ENCODE measurements around the gene RYR1. TPM values are rescaled to one million over a fixed set of nuclear protein-coding genes. Genes with fewer than 3 reads are reported as not detected.
"Not testable (repeated sequence)": the region's sequence is repeated elsewhere in the genome, so short reads cannot be mapped to it uniquely, and the experiment has no call there.

Gene RYR1
- total RNA-seq, 2 experiments from 2014 or later: 2.0 to 3.1 TPM

- no peak for ATAC-seq
- no peak overlapping the region for H3K27ac Mint-ChIP-seq
- intact Hi-C loops (cut with DNase I, micrococcal nuclease): loop anchor here in 1 of 2 experiments (5.0 kb wide), 1 partner anchor 370 kb away; no protein-coding TSS in a partner anchor
- H3K4me1 Mint-ChIP-seq: peaks cover 16% of the 10 kb centered on the region
- no peak overlapping the region for H3K4me3 Mint-ChIP-seq
- ChIA-PET CTCF (no interaction called here), POLR2A (no interaction called here)
- H3K36me3 Mint-ChIP-seq (ENCODE audit: low read depth): no peaks in the 10 kb centered on the region
- H3K9me3 Mint-ChIP-seq (ENCODE audit: low read depth): no peaks in the 10 kb centered on the region
- no peaks in the 10 kb centered on the region for H3K27me3 Mint-ChIP-seq
- DNase-seq: no peak
Measured at GRCh38 chr19:38517321-38517720, 83.8 kb downstream of the RYR1 start.

- H3K27ac Mint-ChIP-seq; DNase-seq; H3K27me3 Mint-ChIP-seq; H3K9me3 Mint-ChIP-seq (ENCODE audit: low read depth); POLR2A ChIA-PET; H3K36me3 Mint-ChIP-seq (ENCODE audit: low read depth); ATAC-seq; H3K4me3 Mint-ChIP-seq: not testable (repeated sequence)
- peaks cover 16% of the 10 kb centered on the region for H3K4me1 Mint-ChIP-seq
- intact Hi-C loops (cut with DNase I, micrococcal nuclease): loop anchor here in 1 of 2 experiments (5.0 kb wide), 1 partner anchor 369 kb away; no protein-coding TSS in a partner anchor
- CTCF ChIA-PET: interaction anchor here (1.1 kb wide), 1 partner anchor 117 kb away, joined by 3 read pairs; no protein-coding TSS in a partner anchor
Measured at GRCh38 chr19:38517980-38518379, 84.5 kb downstream of the RYR1 start.

GRCh38 chr19:38519168-38519567 is 85.7 kb downstream of the RYR1 start:
- H3K27ac Mint-ChIP-seq: no peak overlapping the region
- POLR2A ChIA-PET: no interaction called here
- CTCF ChIA-PET: no interaction called here
- intact Hi-C loops (cut with DNase I, micrococcal nuclease): loop anchor here in 1 of 2 experiments (5.0 kb wide), 1 partner anchor 368 kb away; no protein-coding TSS in a partner anchor
- no peaks in the 10 kb centered on the region for H3K36me3 Mint-ChIP-seq (ENCODE audit: low read depth)
- no peaks in the 10 kb centered on the region for H3K9me3 Mint-ChIP-seq (ENCODE audit: low read depth)
- no peaks in the 10 kb centered on the region for H3K27me3 Mint-ChIP-seq
- ATAC-seq (no peak), DNase-seq (no peak)
- peaks cover 7% of the 10 kb centered on the region for H3K4me1 Mint-ChIP-seq
- H3K4me3 Mint-ChIP-seq: no peak overlapping the region

GRCh38 chr19:38519988-38520387 is 86.5 kb downstream of the RYR1 start:
- intact Hi-C loops (cut with DNase I, micrococcal nuclease): loop anchor here in 1 of 2 experiments (5.0 kb wide), 1 partner anchor 367 kb away; no protein-coding TSS in a partner anchor
- Mint-ChIP-seq H3K27ac (no peak overlapping the region), H3K4me3 (no peak overlapping the region), H3K36me3 (ENCODE audit: low read depth) (no peaks in the 10 kb centered on the region), H3K4me1 (peaks cover 3% of the 10 kb centered on the region), H3K9me3 (ENCODE audit: low read depth) (no peaks in the 10 kb centered on the region), H3K27me3 (no peaks in the 10 kb centered on the region)
- ChIA-PET POLR2A (interaction anchor here (0.8 kb wide), 1 partner anchor 13 kb away, joined by 3 read pairs; no protein-coding TSS in a partner anchor), CTCF (interaction anchor here (0.6 to 1.3 kb wide), 2 partner anchors 115 to 411 kb away, joined by 3 to 8 read pairs; partner anchors contain the start of genes MRPS12 and SARS2)
- ATAC-seq: no peak
- DNase-seq: no peak

DNA sequence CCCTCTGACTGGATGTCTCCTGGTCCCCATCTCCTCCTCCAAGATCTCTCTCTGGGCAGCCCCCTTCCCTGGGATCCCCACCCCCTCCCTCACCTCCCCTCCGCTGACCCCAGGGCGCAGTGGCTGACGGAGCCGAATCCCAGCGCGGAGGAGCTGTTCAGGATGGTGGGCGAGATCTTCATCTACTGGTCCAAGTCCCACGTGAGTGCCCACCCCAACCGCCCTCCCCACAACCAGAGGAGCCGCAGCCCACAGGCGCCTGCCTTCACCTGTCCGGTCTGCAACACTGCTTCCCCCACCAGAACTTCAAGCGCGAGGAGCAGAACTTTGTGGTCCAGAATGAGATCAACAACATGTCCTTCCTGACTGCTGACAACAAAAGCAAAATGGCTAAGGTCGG is 89.4 kb downstream of the RYR1 start:
- intact Hi-C loops (cut with DNase I, micrococcal nuclease): no loop called here
- ChIA-PET CTCF (interaction anchor here (1.0 kb wide), 1 partner anchor 9 kb away, joined by 4 read pairs; no protein-coding TSS in a partner anchor), POLR2A (no interaction called here)
- Mint-ChIP-seq H3K4me3 (no peak overlapping the region), H3K4me1 (no peaks in the 10 kb centered on the region), H3K9me3 (ENCODE audit: low read depth) (no peaks in the 10 kb centered on the region), H3K27me3 (no peaks in the 10 kb centered on the region), H3K36me3 (ENCODE audit: low read depth) (no peaks in the 10 kb centered on the region), H3K27ac (no peak overlapping the region)
- ATAC-seq (no peak), DNase-seq (no peak)

DNA sequence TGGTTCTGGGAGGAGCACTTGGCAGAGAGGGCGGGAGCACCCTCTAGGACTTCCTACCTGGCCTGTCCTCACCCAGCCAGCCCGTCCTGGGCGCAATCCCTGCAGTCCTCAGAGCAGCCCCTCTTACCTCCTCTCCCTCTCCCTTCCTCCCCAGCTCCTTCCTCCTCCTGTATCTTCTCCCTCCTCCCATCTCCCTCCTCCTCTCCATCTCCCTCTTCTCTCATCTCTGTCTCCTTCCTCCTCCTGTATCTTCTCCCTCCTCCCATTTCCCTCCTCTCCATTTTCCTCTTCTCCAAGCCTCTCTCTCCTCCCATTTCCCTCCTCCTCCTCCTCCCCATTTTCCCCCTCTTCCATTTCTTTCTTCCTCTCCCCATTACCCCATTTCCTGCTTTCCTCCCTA is 89.8 kb downstream of the RYR1 start:
- Mint-ChIP-seq H3K4me1 (no peaks in the 10 kb centered on the region), H3K27me3 (no peaks in the 10 kb centered on the region), H3K27ac (no peak overlapping the region), H3K9me3 (ENCODE audit: low read depth) (no peaks in the 10 kb centered on the region), H3K36me3 (ENCODE audit: low read depth) (no peaks in the 10 kb centered on the region), H3K4me3 (no peak overlapping the region)
- ChIA-PET POLR2A (no interaction called here), CTCF (no interaction called here)
- intact Hi-C loops (cut with DNase I, micrococcal nuclease): no loop called here
- ATAC-seq (no peak), DNase-seq (no peak)

- Mint-ChIP-seq H3K27me3 (no peaks in the 10 kb centered on the region), H3K4me3 (no peak overlapping the region), H3K27ac (no peak overlapping the region), H3K4me1 (no peaks in the 10 kb centered on the region), H3K9me3 (ENCODE audit: low read depth) (no peaks in the 10 kb centered on the region), H3K36me3 (ENCODE audit: low read depth) (no peaks in the 10 kb centered on the region)
- intact Hi-C loops (cut with DNase I, micrococcal nuclease): no loop called here
- DNase-seq (no peak), ATAC-seq (no peak)
- ChIA-PET CTCF (interaction anchor here (1.4 kb wide), 1 partner anchor 9 kb away, joined by 4 read pairs; no protein-coding TSS in a partner anchor), POLR2A (no interaction called here)
Measured at GRCh38 chr19:38524369-38524768, 90.9 kb downstream of the RYR1 start.

DNA sequence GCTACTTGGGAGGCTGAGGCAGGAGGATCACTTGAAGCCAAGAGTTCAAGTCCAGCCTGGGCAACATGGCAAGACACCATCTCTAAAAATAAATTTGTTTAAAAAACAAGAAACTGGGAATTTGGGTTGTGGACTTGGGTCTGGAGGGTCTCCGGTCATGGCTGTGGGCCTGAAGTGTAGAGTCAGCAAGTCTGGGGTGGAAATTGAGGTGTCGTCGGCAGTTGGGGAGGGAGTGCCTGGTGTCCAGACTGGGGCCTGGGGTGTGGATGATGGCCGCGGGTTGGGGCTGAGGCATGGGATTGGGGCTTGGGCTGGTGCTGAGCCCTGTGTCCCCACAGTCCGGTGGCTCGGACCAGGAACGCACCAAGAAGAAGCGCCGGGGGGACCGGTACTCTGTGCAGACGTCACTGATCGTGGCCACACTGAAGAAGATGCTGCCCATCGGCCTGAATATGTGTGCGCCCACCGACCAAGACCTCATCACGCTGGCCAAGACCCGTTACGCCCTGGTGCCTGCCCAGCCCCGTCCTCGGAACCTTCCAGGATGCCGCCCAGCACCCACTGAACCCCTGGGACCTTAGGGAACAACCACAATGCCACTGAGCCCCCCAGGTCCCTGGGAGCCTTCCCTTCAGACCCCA is 91.6 kb downstream of the RYR1 start:
- CTCF ChIA-PET: interaction anchor here (1.4 kb wide), 1 partner anchor 10 kb away, joined by 4 read pairs; no protein-coding TSS in a partner anchor
- Mint-ChIP-seq H3K4me3 (no peak overlapping the region), H3K36me3 (ENCODE audit: low read depth) (no peaks in the 10 kb centered on the region), H3K27me3 (no peaks in the 10 kb centered on the region), H3K27ac (no peak overlapping the region), H3K4me1 (no peaks in the 10 kb centered on the region), H3K9me3 (ENCODE audit: low read depth) (no peaks in the 10 kb centered on the region)
- no peak for DNase-seq
- POLR2A ChIA-PET: no interaction called here
- intact Hi-C loops (cut with DNase I, micrococcal nuclease): no loop called here
- no peak for ATAC-seq

GRCh38 chr19:38526430-38526829 is 92.9 kb downstream of the RYR1 start:
- ATAC-seq: no peak
- no peak for DNase-seq
- intact Hi-C loops (cut with DNase I, micrococcal nuclease): no loop called here
- Mint-ChIP-seq H3K27me3 (no peaks in the 10 kb centered on the region), H3K36me3 (ENCODE audit: low read depth) (no peaks in the 10 kb centered on the region), H3K4me1 (no peaks in the 10 kb centered on the region), H3K27ac (no peak overlapping the region), H3K4me3 (no peak overlapping the region), H3K9me3 (ENCODE audit: low read depth) (no peaks in the 10 kb centered on the region)
- CTCF ChIA-PET: interaction anchor here (0.6 kb wide), 1 partner anchor 282 kb away, joined by 3 read pairs; no protein-coding TSS in a partner anchor
- POLR2A ChIA-PET: no interaction called here

GRCh38 chr19:38527466-38528136 is 94.1 kb downstream of the RYR1 start:
- H3K4me1 Mint-ChIP-seq: no peaks in the 10 kb centered on the region
- intact Hi-C loops (cut with DNase I, micrococcal nuclease): no loop called here
- H3K4me3 Mint-ChIP-seq: no peak overlapping the region
- no peaks in the 10 kb centered on the region for H3K9me3 Mint-ChIP-seq (ENCODE audit: low read depth)
- DNase-seq: peak; percentile 40
- ChIA-PET CTCF (no interaction called here), POLR2A (no interaction called here)
- ATAC-seq: peak; percentile 60
- H3K27ac Mint-ChIP-seq: no peak overlapping the region
- H3K27me3 Mint-ChIP-seq: no peaks in the 10 kb centered on the region
- no peaks in the 10 kb centered on the region for H3K36me3 Mint-ChIP-seq (ENCODE audit: low read depth)

- POLR2A ChIA-PET: no interaction called here
- Mint-ChIP-seq H3K27me3 (no peaks in the 10 kb centered on the region), H3K27ac (no peak overlapping the region), H3K36me3 (ENCODE audit: low read depth) (no peaks in the 10 kb centered on the region), H3K9me3 (ENCODE audit: low read depth) (no peaks in the 10 kb centered on the region), H3K4me3 (no peak overlapping the region), H3K4me1 (no peaks in the 10 kb centered on the region)
- no peak for ATAC-seq
- intact Hi-C loops (cut with DNase I, micrococcal nuclease): no loop called here
- CTCF ChIA-PET: no interaction called here
- DNase-seq: no peak
Measured at GRCh38 chr19:38528213-38528755, 94.8 kb downstream of the RYR1 start.

- Mint-ChIP-seq H3K27ac (no peak overlapping the region), H3K4me1 (no peaks in the 10 kb centered on the region), H3K27me3 (no peaks in the 10 kb centered on the region), H3K9me3 (ENCODE audit: low read depth) (no peaks in the 10 kb centered on the region), H3K36me3 (ENCODE audit: low read depth) (no peaks in the 10 kb centered on the region), H3K4me3 (no peak overlapping the region)
- ChIA-PET CTCF (no interaction called here), POLR2A (no interaction called here)
- intact Hi-C loops (cut with DNase I, micrococcal nuclease): no loop called here
- ATAC-seq (no peak), DNase-seq (no peak)
Measured at GRCh38 chr19:38528931-38529330, 95.4 kb downstream of the RYR1 start.

Measured in activated CD4-positive, alpha-beta T cell treated with anti-CD3 and anti-CD28 coated beads for 36 hours (primary cell).